HEK293 (cell line): Measurements from ENCODE around the gene ELOVL1.

Source experiments
- CTCF ChIA-PET: fragments of 350-600 bp; formaldehyde crosslinking; extraction: SDS; loops from one replicate; lab custom pipeline; 2021; ENCODE audit warnings: antibody characterized with exemption; lab: Yijun Ruan, JAX
- POLR2A ChIA-PET: fragments of 300-600 bp; formaldehyde crosslinking; extraction: SDS; loops from one replicate; lab custom pipeline; 2020; ENCODE audit warnings: antibody characterized with exemption, inconsistent platforms; lab: Yijun Ruan, JAX
- H3K27ac ChIP-seq: fragments of 200-500 bp; sonication (Bioruptor generic); 2 replicates; pipeline ENCODE4 v1.5.1; 2014; ENCODE audit warnings: low read depth, low read length, control low read depth, inconsistent platforms; ENCODE audit errors: extremely low read depth
- H3K36me3 ChIP-seq, 2 experiments: fragments of 200-500 bp in 1 of 2; sonication (Bioruptor generic) in 1 of 2; 1 replicate in 1 of 2; 2 replicates in 1 of 2; pipeline ENCODE4 v1.5.1; 2014 to 2017; ENCODE audit warnings: inconsistent platforms in 2 of 2, low read length in 2 of 2; ENCODE audit not compliant: control insufficient read depth in 2 of 2, insufficient read depth in 1 of 2
- H3K4me1 ChIP-seq: fragments of 200-500 bp; sonication (Bioruptor generic); 2 replicates; pipeline ENCODE4 v1.5.1; 2014; ENCODE audit warnings: mild to moderate bottlenecking, low read length, inconsistent platforms; ENCODE audit not compliant: control insufficient read depth, insufficient read depth
- H3K4me3 ChIP-seq: 2 replicates; pipeline ENCODE4 v1.5.1; 2011; ENCODE audit warnings: low read depth, mild to moderate bottlenecking, control low read depth, low read length, moderate library complexity
- H3K9me3 ChIP-seq: fragments of 200-500 bp; sonication (Bioruptor generic); 2 replicates; pipeline ENCODE4 v1.5.1; 2014; ENCODE audit warnings: low read depth, low read length, inconsistent platforms; ENCODE audit not compliant: control insufficient read depth, insufficient read depth
- IKZF3 ChIP-seq: fragments of 450-650 bp; IDR thresholded peaks from 2 replicates; pipeline ENCODE4 v1.5.0; 2018; ENCODE audit warnings: missing biosample characterization, mild to moderate bottlenecking, missing genetic modification characterization, moderate library complexity
- MZF1 ChIP-seq: fragments of 450-650 bp; formaldehyde crosslinking; IDR thresholded peaks from 2 replicates; pipeline ENCODE4 v1.5.1; 2017; ENCODE audit warnings: missing biosample characterization, missing genetic modification characterization, borderline replicate concordance
- PRDM1 ChIP-seq: fragments of 450-650 bp; formaldehyde crosslinking; IDR thresholded peaks from 2 replicates; pipeline ENCODE4; 2016; ENCODE audit warnings: missing biosample characterization, missing genetic modification characterization
- SCRT1 ChIP-seq: fragments of 450-650 bp; formaldehyde crosslinking; IDR thresholded peaks from 2 replicates; pipeline ENCODE4 v1.5.1; 2016; ENCODE audit warnings: missing biosample characterization, missing genetic modification characterization, borderline replicate concordance
- SCRT2 ChIP-seq: fragments of 450-650 bp; formaldehyde crosslinking; IDR thresholded peaks from 2 replicates; pipeline ENCODE4 v1.5.1; 2016; ENCODE audit warnings: missing biosample characterization, missing genetic modification characterization
- SP7 ChIP-seq: fragments of 450-650 bp; formaldehyde crosslinking; IDR thresholded peaks from 2 replicates; pipeline ENCODE4 v1.5.1; 2016; ENCODE audit warnings: missing biosample characterization, missing genetic modification characterization
- WT1 ChIP-seq: fragments of 450-650 bp; formaldehyde crosslinking; IDR thresholded peaks from 2 replicates; pipeline ENCODE4 v1.5.1; 2016; ENCODE audit warnings: missing biosample characterization, missing genetic modification characterization
- ZBTB11 ChIP-seq: fragments of 450-650 bp; formaldehyde crosslinking; conservative IDR thresholded peaks from 2 replicates; pipeline ENCODE4 v1.5.1; 2016; ENCODE audit warnings: low read depth, missing biosample characterization, missing genetic modification characterization
- ZFP69B ChIP-seq: fragments of 450-650 bp; formaldehyde crosslinking; IDR thresholded peaks from 2 replicates; pipeline ENCODE4 v1.5.1; 2016; ENCODE audit warnings: missing biosample characterization, missing genetic modification characterization
- ZIC2 ChIP-seq: fragments of 450-650 bp; formaldehyde crosslinking; IDR thresholded peaks from 2 replicates; pipeline ENCODE4 v1.5.1; 2016; ENCODE audit warnings: missing biosample characterization, missing genetic modification characterization
- ZNF24 ChIP-seq: fragments of 450-650 bp; formaldehyde crosslinking; IDR thresholded peaks from 2 replicates; pipeline ENCODE4 v1.5.1; 2016; ENCODE audit warnings: missing biosample characterization, missing genetic modification characterization
- ZNF280D ChIP-seq: fragments of 450-650 bp; formaldehyde crosslinking; IDR thresholded peaks from 2 replicates; pipeline ENCODE4 v1.5.1; 2016; ENCODE audit warnings: missing biosample characterization, missing genetic modification characterization
- ZNF423 ChIP-seq: fragments of 450-650 bp; formaldehyde crosslinking; IDR thresholded peaks from 2 replicates; pipeline ENCODE4 v1.5.1; 2016; ENCODE audit warnings: missing biosample characterization, missing genetic modification characterization
- ZNF48 ChIP-seq: fragments of 450-650 bp; formaldehyde crosslinking; IDR thresholded peaks from 2 replicates; pipeline ENCODE4 v1.5.1; 2016; ENCODE audit warnings: missing biosample characterization, missing genetic modification characterization
- ZNF488 ChIP-seq: fragments of 450-650 bp; formaldehyde crosslinking; IDR thresholded peaks from 2 replicates; pipeline ENCODE4 v1.5.1; 2016; ENCODE audit warnings: missing biosample characterization, missing genetic modification characterization
- ZNF580 ChIP-seq: fragments of 450-650 bp; formaldehyde crosslinking; IDR thresholded peaks from 2 replicates; pipeline ENCODE4 v1.5.1; 2016; ENCODE audit warnings: missing biosample characterization, missing genetic modification characterization
- ZNF624 ChIP-seq: fragments of 450-650 bp; formaldehyde crosslinking; IDR thresholded peaks from 2 replicates; pipeline ENCODE4 v1.5.1; 2017; ENCODE audit warnings: missing biosample characterization, missing genetic modification characterization
- ZNF654 ChIP-seq: fragments of 450-650 bp; formaldehyde crosslinking; IDR thresholded peaks from 2 replicates; pipeline ENCODE4 v1.5.1; 2016; ENCODE audit warnings: low read depth, missing biosample characterization, missing genetic modification characterization
- ZNF76 ChIP-seq: fragments of 450-650 bp; formaldehyde crosslinking; IDR thresholded peaks from 2 replicates; pipeline ENCODE4; 2016; ENCODE audit warnings: low read depth, missing biosample characterization, missing genetic modification characterization, borderline replicate concordance

The ELOVL1 gene

GRCh38 chr1:43405219-43405875, 37.5 kb upstream of the ELOVL1 start (continued):
- TF ChIP-seq ZBTB11 (tag by site-specific recombination) (no peak), ZNF580 (tag by site-specific recombination) (0 out of 2 replicates have a peak, but pooled peaks have one; percentile 11), ZFP69B (no peak), SP7 (tag by site-specific recombination) (peak; percentile 88), ZNF280D (tag by site-specific recombination) (no peak), MZF1 (tag by site-specific recombination) (no peak), IKZF3 (tag by site-specific recombination) (no peak), ZNF48 (no peak), ZNF423 (no peak), ZNF76 (tag by site-specific recombination) (no peak), ZIC2 (tag by site-specific recombination) (no peak), SCRT1 (tag by site-specific recombination) (no peak), WT1 (tag by site-specific recombination) (peak; percentile 65)
- TF ChIP-seq, all 188 proteins: peak for 6

- no peaks in the 10 kb centered on the region for H3K4me1 ChIP-seq
- peaks cover 15 to 61% of the 10 kb centered on the region in 2 experiments for H3K36me3 ChIP-seq
- CTCF ChIA-PET = interaction anchor here (0.9 kb wide), 1 partner anchor 36 kb away, joined by 3 read pairs; no protein-coding TSS in a partner anchor
- POLR2A ChIA-PET = no interaction called here
- H3K27ac ChIP-seq = no peak overlapping the region
- no peaks in the 10 kb centered on the region for H3K9me3 ChIP-seq
- no peak for TF ChIP-seq ZNF24 (tag by site-specific recombination)
- TF ChIP-seq SCRT2 (tag by site-specific recombination) = no peak
- no peak for TF ChIP-seq ZNF654 (tag by site-specific recombination)
- no peak for TF ChIP-seq ZNF488 (tag by site-specific recombination)
- TF ChIP-seq ZNF624 (tag by site-specific recombination) = no peak
- no peak for TF ChIP-seq PRDM1 (tag by site-specific recombination)
- H3K4me3 ChIP-seq = no peak overlapping the region
Measured at GRCh38 chr1:43404353-43404752, 36.5 kb upstream of the ELOVL1 start.
